ENCODE measurements around the gene HSPA2. TPM values are rescaled to one million over a fixed set of nuclear protein-coding genes. Genes with fewer than 3 reads are reported as not detected.
A peak's percentile ranks its signal among the peaks of the same experiment; 100 is the strongest.

The HSPA2 gene
- total RNA-seq, 1 experiment from 2014 or later, result 30.2 TPM

DNA sequence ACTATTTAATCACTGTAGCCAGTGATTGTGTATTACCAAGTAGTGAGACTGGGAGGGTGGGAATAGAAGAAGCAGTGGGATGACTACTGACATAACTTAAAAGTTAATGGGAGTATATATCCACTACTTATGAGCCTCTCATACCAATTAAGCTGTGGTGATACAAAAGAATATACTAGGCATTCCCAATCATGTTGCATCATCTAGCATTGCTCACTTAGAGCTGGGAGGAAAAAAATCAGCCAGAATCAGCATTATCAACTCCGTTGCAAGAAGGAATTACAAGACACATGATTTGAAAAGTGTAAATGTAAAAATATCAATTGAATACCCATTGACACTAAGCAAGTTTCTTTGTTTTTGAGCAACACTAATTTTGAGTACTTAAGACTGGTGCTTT, 8.5 kb downstream of the HSPA2 start (continued):
- TF ChIP-seq, protein P1, sequence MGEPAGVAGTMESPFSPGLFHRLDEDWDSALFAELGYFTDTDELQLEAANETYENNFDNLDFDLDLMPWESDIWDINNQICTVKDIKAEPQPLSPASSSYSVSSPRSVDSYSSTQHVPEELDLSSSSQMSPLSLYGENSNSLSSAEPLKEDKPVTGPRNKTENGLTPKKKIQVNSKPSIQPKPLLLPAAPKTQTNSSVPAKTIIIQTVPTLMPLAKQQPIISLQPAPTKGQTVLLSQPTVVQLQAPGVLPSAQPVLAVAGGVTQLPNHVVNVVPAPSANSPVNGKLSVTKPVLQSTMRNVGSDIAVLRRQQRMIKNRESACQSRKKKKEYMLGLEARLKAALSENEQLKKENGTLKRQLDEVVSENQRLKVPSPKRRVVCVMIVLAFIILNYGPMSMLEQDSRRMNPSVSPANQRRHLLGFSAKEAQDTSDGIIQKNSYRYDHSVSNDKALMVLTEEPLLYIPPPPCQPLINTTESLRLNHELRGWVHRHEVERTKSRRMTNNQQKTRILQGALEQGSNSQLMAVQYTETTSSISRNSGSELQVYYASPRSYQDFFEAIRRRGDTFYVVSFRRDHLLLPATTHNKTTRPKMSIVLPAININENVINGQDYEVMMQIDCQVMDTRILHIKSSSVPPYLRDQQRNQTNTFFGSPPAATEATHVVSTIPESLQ (CRISPR knock-in tag; IDR thresholded peaks at IDR 0.05), result no peak
- TF ChIP-seq, protein P2, sequence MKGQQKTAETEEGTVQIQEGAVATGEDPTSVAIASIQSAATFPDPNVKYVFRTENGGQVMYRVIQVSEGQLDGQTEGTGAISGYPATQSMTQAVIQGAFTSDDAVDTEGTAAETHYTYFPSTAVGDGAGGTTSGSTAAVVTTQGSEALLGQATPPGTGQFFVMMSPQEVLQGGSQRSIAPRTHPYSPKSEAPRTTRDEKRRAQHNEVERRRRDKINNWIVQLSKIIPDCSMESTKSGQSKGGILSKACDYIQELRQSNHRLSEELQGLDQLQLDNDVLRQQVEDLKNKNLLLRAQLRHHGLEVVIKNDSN (CRISPR knock-in tag; IDR thresholded peaks at IDR 0.05), result no peak

DNA sequence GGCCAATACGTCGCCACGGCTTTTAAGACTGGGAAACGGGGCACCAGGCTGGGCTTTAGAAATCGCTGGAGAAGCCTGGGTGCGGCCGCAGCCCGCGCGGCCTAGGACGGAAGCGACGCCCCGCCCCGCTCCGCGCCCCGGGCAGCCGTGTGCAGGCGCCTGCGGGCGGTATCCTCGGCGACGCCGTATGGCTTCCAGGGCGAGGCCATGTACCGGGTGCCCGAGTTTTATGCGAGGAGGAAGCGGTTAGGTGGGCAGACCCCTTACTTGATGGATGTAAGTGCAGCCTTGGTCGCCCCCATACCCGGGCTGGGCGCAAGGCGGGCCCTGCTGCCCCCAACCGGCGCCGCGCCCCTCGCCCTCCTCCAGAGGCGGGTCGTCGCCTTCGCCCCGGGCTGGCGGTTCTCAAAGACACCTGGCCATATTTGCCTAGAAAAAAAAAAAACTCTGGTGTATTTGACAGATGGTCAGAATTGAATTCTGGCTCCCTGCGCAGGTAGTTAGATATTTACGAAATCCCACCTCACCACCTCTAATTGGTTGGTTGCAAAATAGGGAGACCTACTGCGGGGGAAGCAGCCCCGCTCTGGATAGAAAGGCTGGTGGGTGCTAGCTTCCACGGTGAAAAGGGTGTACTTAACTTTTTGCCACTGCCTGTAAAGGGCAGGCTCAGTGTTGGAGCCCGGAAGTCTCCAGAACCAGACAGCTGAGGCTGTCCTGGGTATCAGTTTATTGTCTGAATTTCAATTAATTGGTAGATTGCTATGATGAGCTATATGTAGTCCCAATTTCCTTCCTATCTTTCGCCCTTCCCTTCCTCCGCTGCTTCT, 9.5 kb downstream of the HSPA2 start, which contains the start of gene PPP1R36:
TSS of gene PPP1R36 (plus strand) at position 171 of the 830 bp plus-strand sequence. CDS start at position 208, 37 bp downstream.
- ChIA-PET POLR2A (interaction anchor here (1.0 kb wide), 1 partner anchor 10 kb away, joined by 3 read pairs; the partner anchor contains the start of gene HSPA2), CTCF (interaction anchor here (0.8 to 1.8 kb wide), 2 partner anchors 10 to 86 kb away, joined by 6 to 7 read pairs; partner anchors contain the start of gene HSPA2)
- Mint-ChIP-seq H3K4me1 (peaks cover 28% of the 10 kb centered on the region), H3K27ac (no peak within 1 kb of the TSS), H3K9me3 (no peaks in the 10 kb centered on the region), H3K36me3 (no peaks in the 10 kb centered on the region; the same call in 1 of the 2 replicates), H3K27me3 (ENCODE audit: low read depth) (peaks cover 31% of the 10 kb centered on the region), H3K4me3 (peak within 1 kb of the TSS; percentile 62)
- ATAC-seq (peak; percentile 89), DNase-seq (ENCODE audit: low spot score) (peak; percentile 40)
- TF ChIP-seq KAT7 (CRISPR knock-in tag; IDR thresholded peaks at IDR 0.05; ENCODE audit: borderline replicate concordance), result 0 out of 2 replicates have a peak, but pooled peaks have one; percentile 38
- TF ChIP-seq, protein P3, sequence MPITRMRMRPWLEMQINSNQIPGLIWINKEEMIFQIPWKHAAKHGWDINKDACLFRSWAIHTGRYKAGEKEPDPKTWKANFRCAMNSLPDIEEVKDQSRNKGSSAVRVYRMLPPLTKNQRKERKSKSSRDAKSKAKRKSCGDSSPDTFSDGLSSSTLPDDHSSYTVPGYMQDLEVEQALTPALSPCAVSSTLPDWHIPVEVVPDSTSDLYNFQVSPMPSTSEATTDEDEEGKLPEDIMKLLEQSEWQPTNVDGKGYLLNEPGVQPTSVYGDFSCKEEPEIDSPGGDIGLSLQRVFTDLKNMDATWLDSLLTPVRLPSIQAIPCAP (CRISPR knock-in tag; IDR thresholded peaks at IDR 0.05), result no peak
- TF ChIP-seq FOXJ3 (CRISPR knock-in tag; IDR thresholded peaks at IDR 0.05; ENCODE audit: borderline replicate concordance), result no peak
- TF ChIP-seq, protein P4, sequence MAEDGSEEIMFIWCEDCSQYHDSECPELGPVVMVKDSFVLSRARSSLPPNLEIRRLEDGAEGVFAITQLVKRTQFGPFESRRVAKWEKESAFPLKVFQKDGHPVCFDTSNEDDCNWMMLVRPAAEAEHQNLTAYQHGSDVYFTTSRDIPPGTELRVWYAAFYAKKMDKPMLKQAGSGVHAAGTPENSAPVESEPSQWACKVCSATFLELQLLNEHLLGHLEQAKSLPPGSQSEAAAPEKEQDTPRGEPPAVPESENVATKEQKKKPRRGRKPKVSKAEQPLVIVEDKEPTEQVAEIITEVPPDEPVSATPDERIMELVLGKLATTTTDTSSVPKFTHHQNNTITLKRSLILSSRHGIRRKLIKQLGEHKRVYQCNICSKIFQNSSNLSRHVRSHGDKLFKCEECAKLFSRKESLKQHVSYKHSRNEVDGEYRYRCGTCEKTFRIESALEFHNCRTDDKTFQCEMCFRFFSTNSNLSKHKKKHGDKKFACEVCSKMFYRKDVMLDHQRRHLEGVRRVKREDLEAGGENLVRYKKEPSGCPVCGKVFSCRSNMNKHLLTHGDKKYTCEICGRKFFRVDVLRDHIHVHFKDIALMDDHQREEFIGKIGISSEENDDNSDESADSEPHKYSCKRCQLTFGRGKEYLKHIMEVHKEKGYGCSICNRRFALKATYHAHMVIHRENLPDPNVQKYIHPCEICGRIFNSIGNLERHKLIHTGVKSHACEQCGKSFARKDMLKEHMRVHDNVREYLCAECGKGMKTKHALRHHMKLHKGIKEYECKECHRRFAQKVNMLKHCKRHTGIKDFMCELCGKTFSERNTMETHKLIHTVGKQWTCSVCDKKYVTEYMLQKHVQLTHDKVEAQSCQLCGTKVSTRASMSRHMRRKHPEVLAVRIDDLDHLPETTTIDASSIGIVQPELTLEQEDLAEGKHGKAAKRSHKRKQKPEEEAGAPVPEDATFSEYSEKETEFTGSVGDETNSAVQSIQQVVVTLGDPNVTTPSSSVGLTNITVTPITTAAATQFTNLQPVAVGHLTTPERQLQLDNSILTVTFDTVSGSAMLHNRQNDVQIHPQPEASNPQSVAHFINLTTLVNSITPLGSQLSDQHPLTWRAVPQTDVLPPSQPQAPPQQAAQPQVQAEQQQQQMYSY (CRISPR knock-in tag; IDR thresholded peaks at IDR 0.05), result 0 out of 2 replicates have a peak, but pooled peaks have one; percentile 12
- TF ChIP-seq, protein P5, sequence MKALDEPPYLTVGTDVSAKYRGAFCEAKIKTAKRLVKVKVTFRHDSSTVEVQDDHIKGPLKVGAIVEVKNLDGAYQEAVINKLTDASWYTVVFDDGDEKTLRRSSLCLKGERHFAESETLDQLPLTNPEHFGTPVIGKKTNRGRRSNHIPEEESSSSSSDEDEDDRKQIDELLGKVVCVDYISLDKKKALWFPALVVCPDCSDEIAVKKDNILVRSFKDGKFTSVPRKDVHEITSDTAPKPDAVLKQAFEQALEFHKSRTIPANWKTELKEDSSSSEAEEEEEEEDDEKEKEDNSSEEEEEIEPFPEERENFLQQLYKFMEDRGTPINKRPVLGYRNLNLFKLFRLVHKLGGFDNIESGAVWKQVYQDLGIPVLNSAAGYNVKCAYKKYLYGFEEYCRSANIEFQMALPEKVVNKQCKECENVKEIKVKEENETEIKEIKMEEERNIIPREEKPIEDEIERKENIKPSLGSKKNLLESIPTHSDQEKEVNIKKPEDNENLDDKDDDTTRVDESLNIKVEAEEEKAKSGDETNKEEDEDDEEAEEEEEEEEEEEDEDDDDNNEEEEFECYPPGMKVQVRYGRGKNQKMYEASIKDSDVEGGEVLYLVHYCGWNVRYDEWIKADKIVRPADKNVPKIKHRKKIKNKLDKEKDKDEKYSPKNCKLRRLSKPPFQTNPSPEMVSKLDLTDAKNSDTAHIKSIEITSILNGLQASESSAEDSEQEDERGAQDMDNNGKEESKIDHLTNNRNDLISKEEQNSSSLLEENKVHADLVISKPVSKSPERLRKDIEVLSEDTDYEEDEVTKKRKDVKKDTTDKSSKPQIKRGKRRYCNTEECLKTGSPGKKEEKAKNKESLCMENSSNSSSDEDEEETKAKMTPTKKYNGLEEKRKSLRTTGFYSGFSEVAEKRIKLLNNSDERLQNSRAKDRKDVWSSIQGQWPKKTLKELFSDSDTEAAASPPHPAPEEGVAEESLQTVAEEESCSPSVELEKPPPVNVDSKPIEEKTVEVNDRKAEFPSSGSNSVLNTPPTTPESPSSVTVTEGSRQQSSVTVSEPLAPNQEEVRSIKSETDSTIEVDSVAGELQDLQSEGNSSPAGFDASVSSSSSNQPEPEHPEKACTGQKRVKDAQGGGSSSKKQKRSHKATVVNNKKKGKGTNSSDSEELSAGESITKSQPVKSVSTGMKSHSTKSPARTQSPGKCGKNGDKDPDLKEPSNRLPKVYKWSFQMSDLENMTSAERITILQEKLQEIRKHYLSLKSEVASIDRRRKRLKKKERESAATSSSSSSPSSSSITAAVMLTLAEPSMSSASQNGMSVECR (CRISPR knock-in tag; IDR thresholded peaks at IDR 0.05; ENCODE audit: borderline replicate concordance), result no peak
- TF ChIP-seq, protein P6, sequence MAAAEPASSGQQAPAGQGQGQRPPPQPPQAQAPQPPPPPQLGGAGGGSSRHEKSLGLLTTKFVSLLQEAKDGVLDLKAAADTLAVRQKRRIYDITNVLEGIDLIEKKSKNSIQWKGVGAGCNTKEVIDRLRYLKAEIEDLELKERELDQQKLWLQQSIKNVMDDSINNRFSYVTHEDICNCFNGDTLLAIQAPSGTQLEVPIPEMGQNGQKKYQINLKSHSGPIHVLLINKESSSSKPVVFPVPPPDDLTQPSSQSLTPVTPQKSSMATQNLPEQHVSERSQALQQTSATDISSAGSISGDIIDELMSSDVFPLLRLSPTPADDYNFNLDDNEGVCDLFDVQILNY (CRISPR knock-in tag; IDR thresholded peaks at IDR 0.05), result peak; percentile 54; the same call in 1 of the 2 replicates
- TF ChIP-seq ZBTB21 (CRISPR knock-in tag; IDR thresholded peaks at IDR 0.05; ENCODE audit: borderline replicate concordance), result peak; percentile 67; the same call in 1 of the 2 replicates
- TF ChIP-seq, protein P7, sequence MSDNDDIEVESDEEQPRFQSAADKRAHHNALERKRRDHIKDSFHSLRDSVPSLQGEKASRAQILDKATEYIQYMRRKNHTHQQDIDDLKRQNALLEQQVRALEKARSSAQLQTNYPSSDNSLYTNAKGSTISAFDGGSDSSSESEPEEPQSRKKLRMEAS (CRISPR knock-in tag; IDR thresholded peaks at IDR 0.05), result peak; percentile 88
- TF ChIP-seq ZNF138 (CRISPR knock-in tag; conservative IDR thresholded peaks at IDR 0.05), result no peak
- TF ChIP-seq TP53 (CRISPR knock-in tag; IDR thresholded peaks at IDR 0.05), result peak; percentile 81; the same call in 1 of the 2 replicates
- peak; percentile 44; the same call in 1 of the 2 replicates for TF ChIP-seq CREM (CRISPR knock-in tag; IDR thresholded peaks at IDR 0.05)
- TF ChIP-seq GRHL2 (CRISPR knock-in tag; IDR thresholded peaks at IDR 0.05; ENCODE audit: insufficient replicate concordance, severe bottlenecking), result no peak
- TF ChIP-seq, protein P8, sequence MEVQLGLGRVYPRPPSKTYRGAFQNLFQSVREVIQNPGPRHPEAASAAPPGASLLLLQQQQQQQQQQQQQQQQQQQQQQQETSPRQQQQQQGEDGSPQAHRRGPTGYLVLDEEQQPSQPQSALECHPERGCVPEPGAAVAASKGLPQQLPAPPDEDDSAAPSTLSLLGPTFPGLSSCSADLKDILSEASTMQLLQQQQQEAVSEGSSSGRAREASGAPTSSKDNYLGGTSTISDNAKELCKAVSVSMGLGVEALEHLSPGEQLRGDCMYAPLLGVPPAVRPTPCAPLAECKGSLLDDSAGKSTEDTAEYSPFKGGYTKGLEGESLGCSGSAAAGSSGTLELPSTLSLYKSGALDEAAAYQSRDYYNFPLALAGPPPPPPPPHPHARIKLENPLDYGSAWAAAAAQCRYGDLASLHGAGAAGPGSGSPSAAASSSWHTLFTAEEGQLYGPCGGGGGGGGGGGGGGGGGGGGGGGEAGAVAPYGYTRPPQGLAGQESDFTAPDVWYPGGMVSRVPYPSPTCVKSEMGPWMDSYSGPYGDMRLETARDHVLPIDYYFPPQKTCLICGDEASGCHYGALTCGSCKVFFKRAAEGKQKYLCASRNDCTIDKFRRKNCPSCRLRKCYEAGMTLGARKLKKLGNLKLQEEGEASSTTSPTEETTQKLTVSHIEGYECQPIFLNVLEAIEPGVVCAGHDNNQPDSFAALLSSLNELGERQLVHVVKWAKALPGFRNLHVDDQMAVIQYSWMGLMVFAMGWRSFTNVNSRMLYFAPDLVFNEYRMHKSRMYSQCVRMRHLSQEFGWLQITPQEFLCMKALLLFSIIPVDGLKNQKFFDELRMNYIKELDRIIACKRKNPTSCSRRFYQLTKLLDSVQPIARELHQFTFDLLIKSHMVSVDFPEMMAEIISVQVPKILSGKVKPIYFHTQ (CRISPR knock-in tag; IDR thresholded peaks at IDR 0.05), result no peak
- TF ChIP-seq JUN (CRISPR knock-in tag; IDR thresholded peaks at IDR 0.05), result no peak
